CD4-positive, alpha-beta T cell treated with Interleukin-2 at 100 ng/mL for 4 hours (primary cell): ENCODE measurements around the gene DYTN.

ENCODE experiments used
- DNase-seq: peaks from one replicate; pipeline ENCODE4 v3.0.0-alpha.2; 2020; ENCODE audit warnings: low spot score

DYTN gene

DNA sequence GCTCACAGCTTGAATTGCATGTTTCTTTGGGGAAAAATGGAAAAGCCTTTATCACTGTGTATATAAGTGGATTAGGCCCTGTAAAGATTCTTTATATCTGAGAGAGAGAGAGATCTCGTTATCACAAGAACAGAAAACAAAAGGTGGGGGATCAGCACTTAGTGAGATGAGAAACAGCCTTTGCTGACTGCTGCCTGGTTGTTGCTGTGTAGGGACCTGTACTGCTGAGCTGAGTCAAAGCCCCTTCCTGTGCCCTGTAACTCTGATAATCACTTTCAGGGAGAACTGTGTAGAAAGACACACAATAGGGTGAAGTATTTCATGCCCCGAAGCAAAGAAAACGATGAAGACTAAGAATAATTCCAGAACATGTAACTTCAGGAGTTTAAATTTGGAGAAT, 106.5 kb downstream of the DYTN start:
- DNase-seq, result no peak

DNA sequence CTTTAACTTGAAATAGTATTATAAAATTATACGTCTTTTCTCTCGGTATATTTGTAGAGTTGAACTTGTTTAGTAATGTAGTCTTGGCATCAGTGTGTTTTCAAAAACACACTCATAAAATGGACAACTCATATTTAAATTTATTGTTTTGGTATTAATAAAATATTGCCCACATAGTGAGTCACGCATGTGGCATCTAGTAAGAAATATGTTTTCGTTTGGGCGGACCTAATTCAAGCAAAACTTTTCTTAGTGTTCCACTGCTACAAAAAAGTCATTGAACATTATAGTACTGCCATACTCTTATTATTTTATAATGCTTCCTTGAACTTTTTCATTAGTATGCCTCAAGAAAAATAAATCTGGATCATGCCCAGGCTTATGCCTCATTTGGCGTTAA, 107.0 kb downstream of the DYTN start:
- DNase-seq, result no peak

DNA sequence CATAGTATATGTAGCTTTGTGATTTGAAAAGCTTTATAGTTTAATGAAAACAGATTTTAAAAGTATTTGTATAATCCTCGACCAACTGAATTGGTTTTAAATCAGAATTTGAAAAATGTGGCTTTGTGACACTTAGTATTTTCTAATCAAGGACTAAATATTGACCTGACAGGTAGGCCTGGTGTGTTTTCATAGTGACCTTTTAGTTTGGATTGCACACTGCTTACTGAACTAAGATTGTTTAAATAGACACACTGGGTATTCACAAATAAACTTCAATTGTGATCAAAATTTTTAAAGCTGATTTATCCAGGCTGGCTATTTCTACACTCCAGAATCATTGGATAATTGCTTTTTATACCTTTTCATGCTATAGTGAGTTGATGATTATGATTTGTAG, 107.7 kb downstream of the DYTN start:
- DNase-seq, result no peak

DNA sequence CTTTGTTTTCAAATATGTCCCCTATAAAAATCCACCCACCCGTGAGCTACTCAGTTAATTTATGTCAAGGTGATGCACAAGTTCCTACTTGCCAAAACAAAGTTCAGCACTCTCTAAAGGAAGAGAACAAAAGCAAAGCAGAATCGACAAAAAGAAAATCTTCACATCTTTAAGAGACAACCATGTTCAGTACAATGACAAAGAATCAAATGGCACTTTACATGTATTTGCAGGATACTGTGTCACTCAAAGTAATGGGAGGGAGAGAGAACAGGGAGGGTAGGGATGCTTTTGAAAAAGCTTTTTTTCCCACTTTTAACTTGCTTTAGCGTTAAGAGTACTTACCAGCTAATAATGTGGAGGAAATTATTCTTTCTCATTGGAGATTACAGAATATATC, 115.0 kb downstream of the DYTN start:
- DNase-seq, result no peak
